ENCODE data around the gene DDN. TPM values are rescaled to one million over a fixed set of nuclear protein-coding genes. Genes with fewer than 3 reads are reported as not detected.

The DDN gene
- total RNA-seq, 1 donor from 2014 or later = 0.26 TPM

- DNase-seq (ENCODE audit: low read depth) = no peak
- peak; percentile 2 for TF ChIP-seq CTCF (IDR thresholded peaks at IDR 0.05; ENCODE audit: insufficient read depth, low read length, severe bottlenecking)
- Histone ChIP-seq H3K36me3 (ENCODE audit: control insufficient read depth, insufficient read depth, low read length) (no peaks in the 10 kb centered on the region), H3K27me3 (ENCODE audit: control insufficient read depth, insufficient read depth, low read length) (peaks cover 73% of the 10 kb centered on the region), H3K4me3 (ENCODE audit: low read depth, low read length) (no peak overlapping the region)
- FAIRE-seq = no peak
Observed at GRCh38 chr12:48980953-48981756, 18.0 kb downstream of the DDN start.

GRCh38 chr12:48980389-48980952, 18.7 kb downstream of the DDN start:
- FAIRE-seq (no peak), DNase-seq (ENCODE audit: low read depth) (no peak)
- Histone ChIP-seq H3K27me3 (ENCODE audit: control insufficient read depth, insufficient read depth, low read length) (peaks cover 69% of the 10 kb centered on the region), H3K36me3 (ENCODE audit: control insufficient read depth, insufficient read depth, low read length) (no peaks in the 10 kb centered on the region), H3K4me3 (ENCODE audit: low read depth, low read length) (no peak overlapping the region)
- peak; percentile 24 for TF ChIP-seq CTCF (IDR thresholded peaks at IDR 0.05; ENCODE audit: insufficient read depth, low read length, severe bottlenecking)

GRCh38 chr12:48979602-48980388, 19.4 kb downstream of the DDN start:
- Histone ChIP-seq H3K4me3 (ENCODE audit: low read depth, low read length) (no peak overlapping the region), H3K36me3 (ENCODE audit: control insufficient read depth, insufficient read depth, low read length) (no peaks in the 10 kb centered on the region), H3K27me3 (ENCODE audit: control insufficient read depth, insufficient read depth, low read length) (peaks cover 63% of the 10 kb centered on the region)
- no peak for TF ChIP-seq CTCF (IDR thresholded peaks at IDR 0.05; ENCODE audit: insufficient read depth, low read length, severe bottlenecking)
- no peak for DNase-seq (ENCODE audit: low read depth)
- FAIRE-seq = no peak

GRCh38 chr12:48978741-48979601, 20.2 kb downstream of the DDN start:
- FAIRE-seq (no peak), DNase-seq (ENCODE audit: low read depth) (no peak)
- Histone ChIP-seq H3K36me3 (ENCODE audit: control insufficient read depth, insufficient read depth, low read length) (no peaks in the 10 kb centered on the region), H3K4me3 (ENCODE audit: low read depth, low read length) (no peak overlapping the region), H3K27me3 (ENCODE audit: control insufficient read depth, insufficient read depth, low read length) (peaks cover 60% of the 10 kb centered on the region)
- TF ChIP-seq CTCF (IDR thresholded peaks at IDR 0.05; ENCODE audit: insufficient read depth, low read length, severe bottlenecking) = no peak

- TF ChIP-seq CTCF (IDR thresholded peaks at IDR 0.05; ENCODE audit: insufficient read depth, low read length, severe bottlenecking) = no peak
- DNase-seq (ENCODE audit: low read depth) = no peak
- no peak within 1 kb of the TSS for H3K4me3 ChIP-seq (ENCODE audit: low read depth, low read length)
- peaks cover 62% of the 10 kb centered on the region for H3K27me3 ChIP-seq (ENCODE audit: control insufficient read depth, insufficient read depth, low read length)
- no peak for FAIRE-seq
- no peaks in the 10 kb centered on the region for H3K36me3 ChIP-seq (ENCODE audit: control insufficient read depth, insufficient read depth, low read length)
Observed at GRCh38 chr12:48978291-48978740, 20.9 kb downstream of the DDN start, which contains the start of gene WNT1. Gene WNT1, plus strand, starts transcription at chr12:48978322. Its CDS starts 329 bp downstream, at chr12:48978651.
